AML-193 (cell line): Measurements from ENCODE around the gene PROM1.

ENCODE experiments used
- DNase-seq, 2 experiments: peaks; one replicate each; lab custom pipeline; 2025; lab: John Stamatoyannopoulos, UW

Gene PROM1

DNA sequence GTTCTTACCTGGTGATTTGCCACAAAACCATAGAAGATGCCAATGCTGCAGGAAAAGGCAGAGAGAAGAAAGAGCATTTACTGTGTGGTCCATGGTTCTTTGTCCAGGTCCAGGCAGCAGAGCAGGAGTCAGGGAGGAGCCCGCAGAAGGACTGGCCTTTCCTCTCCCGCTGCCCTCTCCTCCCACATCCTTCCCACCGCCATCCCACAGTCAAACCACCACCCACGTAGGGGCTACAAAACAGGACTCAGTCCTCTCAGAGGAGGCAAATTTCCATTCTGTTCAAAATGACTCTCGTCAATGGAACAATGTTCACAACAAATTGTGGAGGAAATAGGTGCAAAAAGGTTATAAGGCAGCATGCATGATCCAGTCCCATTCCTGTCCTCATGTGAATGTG is 58.6 kb downstream of the PROM1 start:
- no peak for DNase-seq

DNA sequence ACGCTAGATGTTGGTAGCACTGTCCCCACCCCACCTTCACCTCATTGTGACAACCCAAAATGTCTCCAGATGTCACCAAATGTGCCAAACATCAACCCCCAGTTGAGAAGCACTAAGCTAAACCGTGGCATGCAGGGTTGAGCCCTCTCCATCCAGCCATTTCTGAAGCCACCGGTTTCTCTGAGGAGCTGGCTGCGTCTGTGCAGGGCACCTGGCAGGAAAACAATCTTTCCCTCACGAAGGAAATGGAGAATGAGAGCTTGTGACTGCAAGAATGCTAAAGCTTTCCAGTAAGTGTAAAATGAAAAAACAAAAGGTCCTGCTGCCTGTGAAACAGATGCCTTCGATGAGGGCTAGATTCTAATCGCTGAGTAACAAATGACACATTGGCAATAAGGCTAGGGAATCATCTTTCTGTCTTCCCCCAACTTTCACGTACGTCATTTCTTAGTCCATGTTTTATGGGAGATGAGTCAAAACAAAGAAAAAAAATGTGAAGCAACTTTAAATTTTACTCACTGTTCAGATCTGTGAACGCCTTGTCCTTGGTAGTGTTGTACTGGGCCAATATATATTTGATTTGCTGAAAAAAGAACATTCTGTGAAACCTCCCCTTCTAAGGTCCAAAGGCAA is 59.9 kb downstream of the PROM1 start:
- DNase-seq, result no peak

DNA sequence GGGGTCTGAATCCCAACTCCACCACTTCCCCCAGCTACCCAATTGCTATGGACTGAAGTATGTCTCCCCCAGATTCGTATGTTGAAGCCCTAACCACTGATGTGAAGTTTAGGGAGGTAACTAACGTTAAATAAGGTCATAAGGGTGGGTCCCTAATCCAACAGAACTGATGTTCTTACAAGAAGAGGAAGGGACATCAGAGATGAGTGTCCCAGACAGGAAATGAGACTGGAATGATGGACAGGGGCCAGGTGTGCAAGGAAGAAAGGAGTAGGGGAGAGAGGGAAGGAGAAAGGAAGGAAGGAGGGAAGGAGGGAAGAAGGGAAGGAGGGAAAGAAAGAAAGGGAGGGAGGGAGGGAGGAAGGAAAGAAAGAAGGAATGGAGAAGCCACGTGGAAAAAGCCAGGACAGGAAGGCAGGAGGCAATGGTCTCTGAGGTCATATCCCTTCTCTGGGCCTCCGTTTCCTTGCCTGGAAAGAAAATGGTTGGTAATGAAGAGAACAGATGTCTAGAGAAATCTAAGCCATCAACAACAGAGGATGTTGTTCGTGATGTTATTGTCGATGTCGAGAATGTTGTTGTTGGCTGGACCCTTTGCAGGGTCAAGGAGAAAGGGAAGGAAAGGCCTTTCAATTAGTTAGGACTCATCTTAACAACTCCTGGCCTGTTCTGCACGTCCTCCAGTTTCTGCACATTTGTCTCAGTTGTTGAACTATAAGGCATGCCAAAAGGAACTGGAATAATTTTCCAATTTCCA is 61.8 kb downstream of the PROM1 start:
- DNase-seq, result no peak

DNA sequence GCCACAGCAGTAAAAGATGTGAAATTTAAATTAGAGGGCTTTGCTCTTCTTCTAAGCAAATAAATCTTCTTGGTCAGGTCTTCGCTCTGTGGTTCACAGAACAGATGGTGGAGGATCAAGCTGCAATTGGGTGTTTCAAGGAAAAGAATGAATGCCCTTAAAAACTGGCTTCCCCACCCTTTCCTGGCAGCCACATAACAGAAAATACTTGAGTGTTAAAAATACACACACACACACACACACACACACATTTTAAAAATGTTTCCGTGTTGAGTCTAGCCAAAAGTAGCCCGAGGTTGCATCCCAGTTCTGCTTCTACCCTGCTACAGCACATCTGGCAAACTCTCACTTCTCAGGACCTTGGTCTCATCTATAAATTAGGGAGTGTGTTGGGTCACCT is 64.2 kb downstream of the PROM1 start:
- no peak for DNase-seq

DNA sequence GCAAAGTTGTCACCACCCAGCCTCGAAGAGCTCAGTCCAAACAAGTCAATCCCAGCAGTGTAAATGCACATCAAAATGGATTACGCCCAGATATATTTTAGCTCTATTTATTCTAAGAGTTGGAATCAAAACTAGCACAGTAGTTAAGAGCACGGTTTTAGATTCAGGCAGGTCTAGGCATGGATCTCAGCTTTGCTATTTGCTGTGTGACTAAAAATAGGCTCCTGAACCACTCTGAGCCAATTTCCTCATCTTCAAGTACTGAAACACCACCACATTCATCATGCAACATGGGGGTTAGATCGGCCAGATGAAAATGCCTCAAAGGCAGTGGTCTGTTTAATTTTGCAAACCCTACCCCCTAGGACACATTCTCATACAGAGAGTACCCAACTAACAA is 65.0 kb downstream of the PROM1 start:
- DNase-seq, result no peak

DNA sequence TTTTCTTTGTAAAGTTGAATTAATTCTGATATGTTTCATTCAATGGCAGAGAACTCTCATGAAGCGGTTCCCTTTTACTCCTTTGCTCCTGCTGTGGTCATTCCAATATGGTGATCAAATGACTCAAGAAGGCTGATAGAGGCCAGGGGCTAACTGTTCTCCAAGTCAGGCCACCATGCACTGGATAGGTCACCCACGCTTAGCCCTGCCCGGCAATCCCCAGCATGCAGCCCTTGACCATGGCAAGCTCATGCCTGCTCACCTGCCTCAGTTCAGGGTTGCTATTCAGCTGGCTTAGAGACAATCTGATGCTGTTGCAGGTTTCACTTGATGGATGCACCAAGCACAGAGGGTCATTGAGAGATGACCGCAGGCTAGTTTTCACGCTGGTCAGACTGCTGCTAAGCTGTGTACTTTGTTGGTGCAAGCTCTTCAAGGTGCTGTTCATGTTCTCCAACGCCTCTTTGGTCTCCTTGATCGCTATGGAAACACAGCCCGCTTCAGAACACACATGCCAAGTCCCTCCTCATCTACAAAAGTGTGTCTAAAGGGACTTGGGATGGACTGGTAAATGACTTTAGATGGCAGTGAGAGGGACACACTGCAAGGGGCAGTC is 65.7 kb downstream of the PROM1 start:
- no peak for DNase-seq

DNA sequence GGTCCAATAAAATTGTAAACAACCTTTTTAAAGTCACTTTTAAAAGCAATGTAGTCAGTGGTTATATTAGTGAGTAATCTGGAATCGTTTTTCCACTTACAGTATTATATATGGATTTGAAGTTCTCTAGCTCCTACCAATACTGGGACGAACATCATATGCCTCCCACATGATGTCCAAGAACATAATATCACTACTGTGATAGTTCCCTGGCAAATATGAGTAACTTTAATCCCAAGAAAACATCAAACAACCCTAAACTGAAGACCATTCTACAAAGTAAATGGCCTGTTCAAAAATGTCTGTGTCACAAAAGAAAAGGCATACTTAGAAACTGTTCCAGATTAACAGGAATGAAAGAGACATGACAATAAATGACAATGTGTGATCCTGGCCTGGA is 67.3 kb downstream of the PROM1 start:
- no peak for DNase-seq

DNA sequence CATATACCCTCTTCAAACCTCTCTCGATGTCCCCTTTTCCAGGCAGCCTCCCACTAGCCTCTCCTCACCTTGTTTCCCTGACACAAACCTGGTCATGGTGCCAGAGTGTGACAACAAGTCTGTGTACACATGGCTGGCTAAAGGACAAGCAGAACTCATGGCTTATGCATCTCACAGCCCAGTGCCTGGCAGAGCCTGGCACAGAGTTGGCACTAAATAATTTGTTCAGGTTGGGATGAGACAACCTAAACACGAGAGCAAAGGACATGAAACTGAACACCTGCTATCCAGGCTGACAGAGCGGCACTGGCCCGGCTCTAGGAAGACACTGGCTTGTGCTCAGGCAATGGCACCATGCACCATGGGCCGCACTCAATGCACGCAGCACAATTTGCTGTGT is 72.7 kb downstream of the PROM1 start:
- no peak for DNase-seq

DNA sequence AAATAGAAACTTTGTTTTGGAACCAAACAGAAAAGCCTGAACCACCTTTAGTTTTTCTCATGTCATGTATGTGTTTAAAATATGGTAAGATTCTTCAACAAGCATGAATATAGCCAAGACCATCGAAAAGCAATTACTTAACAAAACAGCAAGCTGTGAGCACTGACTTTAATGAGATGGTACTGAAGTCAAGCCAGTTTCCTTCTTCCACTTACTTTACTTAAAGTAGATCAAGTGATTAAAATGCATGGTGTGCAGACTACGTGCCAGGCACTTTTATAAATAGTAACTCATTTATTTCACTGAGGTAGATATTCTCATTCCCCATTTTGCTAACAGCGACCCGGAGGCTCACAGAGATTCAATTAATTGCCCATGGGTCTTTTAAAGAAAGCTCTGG is 74.7 kb downstream of the PROM1 start:
- no peak for DNase-seq

DNA sequence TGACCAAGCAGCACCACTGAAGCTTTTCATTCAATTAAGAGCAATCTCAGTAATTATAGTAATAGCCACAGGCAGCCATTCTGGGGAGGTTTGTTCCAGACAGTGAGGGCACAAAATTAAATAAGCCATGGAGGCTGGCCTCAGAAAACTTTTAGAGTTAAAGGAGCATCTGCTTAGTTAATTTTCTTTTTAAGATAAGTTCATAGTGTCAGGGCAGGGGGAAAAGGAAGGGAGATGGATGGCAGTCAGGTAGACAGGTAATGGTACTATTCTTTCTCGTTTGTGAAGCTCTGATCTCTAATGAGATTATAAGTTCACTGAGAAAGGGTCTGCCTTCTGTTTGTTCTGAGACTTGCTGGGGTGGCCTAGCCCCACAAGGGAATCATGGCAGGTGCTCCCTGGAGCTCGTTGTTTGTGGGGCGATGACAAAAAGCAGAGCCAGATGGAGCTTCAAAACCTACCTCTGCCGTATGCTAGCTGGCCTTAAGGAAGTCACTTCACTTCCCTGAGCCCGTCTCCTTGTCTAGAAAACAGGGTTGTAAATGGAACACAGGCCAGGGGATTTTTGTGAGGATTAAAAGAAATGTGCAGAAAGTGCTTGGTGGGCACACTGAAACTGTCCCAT is 76.2 kb downstream of the PROM1 start:
- no peak for DNase-seq

DNA sequence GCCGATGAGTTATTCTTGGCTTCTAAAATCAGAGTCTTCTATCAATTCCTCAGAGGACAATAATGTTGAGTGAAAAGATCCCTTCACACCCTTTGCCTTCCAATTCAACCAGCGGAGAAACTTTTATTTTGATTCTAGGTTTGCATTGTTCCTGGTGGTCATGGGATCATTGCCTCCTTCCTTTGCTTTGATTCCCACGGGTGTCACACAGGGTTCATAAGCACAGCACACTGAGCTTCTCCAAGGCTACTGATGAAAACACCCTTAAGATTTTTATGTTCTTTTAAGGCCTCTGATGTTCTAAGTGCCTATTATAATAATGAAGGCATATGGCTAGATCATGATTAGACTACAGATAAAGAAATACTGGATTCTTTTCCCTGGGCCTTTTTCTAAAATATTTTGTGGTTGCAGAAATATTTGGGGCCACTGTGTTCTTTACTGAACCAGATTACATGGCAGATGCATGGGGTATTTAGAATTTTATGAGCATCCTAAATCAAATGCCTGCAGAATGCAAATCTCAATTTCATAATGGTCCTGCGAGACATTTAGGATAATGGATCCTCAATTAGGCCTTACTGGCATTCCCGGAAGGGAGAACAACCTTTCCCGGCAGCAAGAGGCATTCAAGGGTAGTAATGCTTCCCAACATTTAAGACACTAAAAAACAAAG is 76.9 kb downstream of the PROM1 start:
- DNase-seq, result no peak

DNA sequence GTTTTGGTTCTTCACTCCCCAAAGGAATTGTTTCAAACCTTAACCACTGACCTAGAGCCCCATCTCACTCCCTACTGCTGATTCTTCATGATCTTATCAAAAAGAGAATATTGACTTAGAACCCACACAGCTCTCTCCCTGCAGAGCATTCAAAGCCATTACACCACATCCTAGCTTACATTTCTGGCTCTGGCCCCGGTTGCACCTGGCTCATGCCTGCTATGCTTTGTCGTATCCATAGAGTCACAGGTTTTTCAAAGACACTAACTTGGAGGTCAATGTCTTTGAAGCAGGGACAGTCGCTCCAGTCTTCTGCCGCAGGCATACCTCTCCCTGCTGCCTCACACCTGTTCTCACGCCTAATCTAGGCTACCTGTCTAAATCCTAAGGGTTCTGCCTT is 78.1 kb downstream of the PROM1 start:
- DNase-seq, result no peak

DNA sequence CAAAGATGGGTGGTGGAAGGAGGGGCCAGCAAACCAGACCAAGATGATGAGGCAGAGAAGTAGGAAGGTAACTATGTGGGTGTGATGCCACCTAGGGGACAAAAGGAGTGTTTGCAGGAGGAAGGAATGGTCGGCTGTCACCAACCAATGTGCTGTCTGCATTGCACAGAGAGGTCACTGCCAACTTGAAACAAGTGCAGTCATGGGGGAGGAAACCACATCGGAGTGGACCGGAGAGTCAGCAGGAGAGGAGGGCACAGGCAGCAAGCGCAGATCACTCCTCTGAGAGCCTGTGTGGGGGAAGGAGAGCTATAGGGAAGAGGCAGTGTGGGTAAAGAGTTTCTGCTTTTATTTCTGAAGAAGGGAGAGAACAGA is 82.4 kb downstream of the PROM1 start:
- peak; percentile 86 to 90 for DNase-seq

DNA sequence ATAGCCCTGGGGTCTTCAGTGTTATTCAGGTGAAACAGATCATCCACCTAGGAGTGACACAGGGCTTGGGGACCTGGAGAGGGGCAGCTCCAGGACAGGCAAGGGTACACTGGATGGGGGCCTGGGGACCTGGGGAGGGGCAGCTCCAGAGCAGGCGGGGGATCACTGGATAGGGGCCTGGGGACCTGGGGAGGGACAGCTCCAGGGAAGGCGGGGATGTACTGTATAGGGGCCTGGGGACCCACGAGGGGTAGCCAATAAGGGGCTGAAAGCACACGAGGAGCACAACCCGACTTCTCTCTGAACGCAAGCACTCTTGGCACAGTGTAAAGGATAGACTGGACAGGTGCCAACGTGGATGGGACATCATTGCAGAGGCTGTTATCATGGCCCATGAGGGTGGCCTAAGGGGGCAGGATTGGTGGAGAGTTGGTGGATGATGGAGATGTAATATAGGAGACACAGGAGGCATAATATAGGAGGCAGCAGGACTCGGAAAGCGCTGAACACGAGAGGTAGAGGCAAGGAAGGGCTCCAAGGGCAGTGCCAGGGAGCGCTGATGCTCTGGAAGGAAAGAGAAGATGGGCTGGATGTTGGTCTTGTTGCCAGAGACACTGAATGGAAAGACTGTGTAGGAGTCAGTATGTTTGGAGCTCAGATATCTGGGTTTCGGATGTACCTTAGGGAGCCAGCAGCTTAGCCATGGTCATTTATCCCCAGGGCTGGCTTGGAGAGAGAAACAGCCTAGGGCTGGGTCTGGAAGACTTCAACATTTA is 82.9 kb downstream of the PROM1 start:
- no peak for DNase-seq

DNA sequence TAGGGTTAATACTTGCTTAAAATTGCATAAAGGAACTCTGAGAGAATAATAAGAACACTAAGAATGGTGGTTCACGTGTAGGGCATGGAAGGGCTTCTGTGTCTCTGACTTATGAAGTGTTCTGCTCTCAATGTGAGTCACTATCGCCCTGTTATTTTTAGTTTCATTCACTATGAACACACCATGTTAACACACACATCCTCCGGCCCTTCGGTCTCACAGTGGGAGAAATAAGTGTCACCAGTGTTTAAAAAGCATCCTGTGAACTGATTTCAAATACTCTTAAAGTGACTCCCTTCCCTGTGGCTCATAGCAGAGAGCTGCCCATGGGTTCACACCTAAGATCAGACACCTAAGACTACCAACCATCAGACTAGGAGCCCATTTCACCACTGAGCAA is 87.0 kb downstream of the PROM1 start:
- no peak for DNase-seq

DNA sequence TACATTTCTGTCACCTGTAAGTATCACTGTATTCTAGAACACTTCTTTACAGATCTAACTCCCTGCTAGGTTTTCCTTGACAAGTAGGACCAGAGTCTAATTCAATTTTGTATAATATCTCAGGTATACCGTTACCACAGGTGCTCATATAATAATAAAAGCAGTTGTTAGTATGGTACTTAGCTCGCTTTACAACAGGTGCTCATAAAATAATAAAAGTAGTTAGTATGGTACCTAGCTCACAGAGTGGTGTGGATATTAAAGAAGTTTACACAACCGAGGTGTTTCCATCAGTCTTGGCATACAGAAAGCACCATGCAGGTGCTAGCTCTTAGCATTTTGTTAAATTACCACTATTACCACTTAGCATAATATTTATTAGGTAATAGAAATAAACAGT is 88.0 kb downstream of the PROM1 start:
- DNase-seq, result no peak

DNA sequence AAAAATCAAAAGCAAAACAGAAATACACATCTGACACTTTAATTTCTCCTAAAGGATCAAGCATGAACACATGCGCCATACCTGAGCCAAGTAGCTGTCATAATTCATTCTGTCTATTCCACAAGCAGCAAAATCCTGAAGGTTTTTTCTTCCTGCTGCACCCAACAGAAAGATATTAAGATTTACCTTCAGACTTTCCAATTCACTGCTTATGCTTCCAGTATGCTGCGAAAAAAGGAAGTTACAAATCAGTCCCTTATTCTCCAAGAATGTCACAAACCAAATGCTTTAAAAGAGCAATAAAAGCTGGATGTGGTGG is 91.7 kb downstream of the PROM1 start:
- no peak for DNase-seq

DNA sequence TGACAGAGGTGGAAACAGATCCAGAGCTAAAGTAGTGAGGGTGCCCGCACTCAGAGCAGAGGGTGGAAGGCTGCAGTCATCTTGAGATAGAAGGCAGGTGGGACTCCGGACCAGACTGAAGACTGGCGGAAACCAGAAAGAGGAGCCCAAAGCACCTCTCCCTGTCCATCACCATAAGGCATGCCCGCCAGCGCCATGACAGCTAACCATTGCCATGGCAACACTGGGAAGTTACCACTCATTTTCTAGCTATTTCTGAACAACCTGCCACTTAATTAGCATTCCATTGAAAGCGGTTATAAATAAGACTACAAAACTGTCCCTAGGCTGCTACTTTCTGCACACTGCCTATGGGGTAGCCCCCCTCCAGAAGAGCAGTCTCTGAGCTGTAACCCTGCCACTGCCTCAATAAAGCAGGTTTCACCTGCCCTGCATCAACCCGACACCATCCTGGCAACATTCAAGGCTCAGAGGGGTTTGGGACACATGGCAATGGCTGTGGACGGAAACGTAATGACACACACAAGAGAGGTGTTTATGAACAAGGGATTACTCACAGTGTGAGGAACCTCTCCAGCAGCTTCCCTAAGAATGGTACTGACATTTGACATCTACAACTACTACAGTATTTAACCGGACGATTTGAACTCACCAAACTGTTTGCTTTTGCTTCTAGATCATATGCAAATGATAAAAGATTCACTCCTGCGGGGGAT is 93.1 kb downstream of the PROM1 start:
- no peak for DNase-seq

DNA sequence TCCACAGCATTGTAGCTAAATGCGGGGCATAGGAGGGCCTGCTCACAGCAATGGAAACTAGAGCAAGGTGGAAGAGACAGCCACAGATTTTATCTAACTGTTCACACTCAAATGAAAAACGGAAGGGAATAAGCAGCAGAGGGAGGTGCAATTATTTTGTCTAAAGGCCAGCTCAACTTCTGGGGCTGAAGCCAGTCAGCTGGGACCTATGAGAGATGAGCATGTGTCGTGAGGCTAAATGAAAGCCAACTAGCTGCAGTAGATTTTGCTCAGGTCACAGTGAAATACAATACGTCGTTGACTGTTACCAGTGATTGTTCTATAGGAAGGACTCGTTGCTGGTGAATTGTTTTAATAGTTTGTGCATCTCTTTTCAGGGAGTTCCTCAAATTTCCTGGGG is 94.4 kb downstream of the PROM1 start:
- DNase-seq, result no peak

DNA sequence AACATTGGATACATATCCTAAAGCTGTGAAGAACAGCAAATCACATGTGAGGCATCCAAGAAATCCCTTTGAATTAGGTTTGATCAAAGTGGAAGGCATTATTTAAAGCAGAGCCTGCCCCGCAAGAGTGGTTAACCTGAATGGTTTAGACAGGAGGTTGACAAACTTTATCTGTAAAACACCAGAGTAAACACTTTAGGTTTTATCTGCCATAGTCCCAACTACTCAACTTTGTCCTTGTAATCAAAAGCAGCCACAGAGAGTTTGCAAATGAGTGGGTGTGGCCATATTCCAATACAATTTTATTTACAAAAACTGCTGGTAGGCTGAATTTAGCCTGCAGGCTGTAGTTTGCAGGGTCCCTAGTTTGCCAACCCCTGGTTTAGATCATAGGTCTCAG is 95.6 kb downstream of the PROM1 start:
- DNase-seq, result no peak

DNA sequence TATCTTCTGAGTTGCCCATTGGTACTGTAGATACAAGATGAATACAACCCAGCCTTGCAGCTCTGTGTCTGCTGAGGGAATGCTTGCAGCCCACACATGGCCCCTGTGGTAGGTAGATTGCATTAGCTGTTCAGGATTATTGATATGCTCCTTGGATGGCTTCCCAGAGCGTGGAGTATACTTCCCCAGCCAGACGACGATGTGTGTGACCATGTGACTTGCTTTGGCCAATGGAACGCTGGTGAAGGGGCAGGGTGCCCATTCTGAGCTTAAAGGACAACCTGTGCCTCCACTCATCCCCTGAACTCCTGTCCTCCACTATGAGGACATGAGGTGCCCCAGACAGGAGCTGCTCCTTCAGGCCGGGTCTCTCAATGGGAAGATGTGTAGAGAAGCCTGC is 96.9 kb downstream of the PROM1 start:
- no peak for DNase-seq
